Activated naive CD8-positive, alpha-beta T cell treated with anti-CD3 and anti-CD28 coated beads, Interleukin-2, amount 50 U/mL, for 16 hours (primary cell): ENCODE results near the gene GCLM.
"Not testable (repeated sequence)": the region's sequence is repeated elsewhere in the genome, so short reads cannot be mapped to it uniquely, and the experiment has no call there.

Experiments
- DNase-seq: peaks from one replicate; pipeline ENCODE4 v3.0.0-alpha.2; 2020; ENCODE audit warnings: low read depth, low spot score

GCLM gene, protein sequence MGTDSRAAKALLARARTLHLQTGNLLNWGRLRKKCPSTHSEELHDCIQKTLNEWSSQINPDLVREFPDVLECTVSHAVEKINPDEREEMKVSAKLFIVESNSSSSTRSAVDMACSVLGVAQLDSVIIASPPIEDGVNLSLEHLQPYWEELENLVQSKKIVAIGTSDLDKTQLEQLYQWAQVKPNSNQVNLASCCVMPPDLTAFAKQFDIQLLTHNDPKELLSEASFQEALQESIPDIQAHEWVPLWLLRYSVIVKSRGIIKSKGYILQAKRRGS

DNA sequence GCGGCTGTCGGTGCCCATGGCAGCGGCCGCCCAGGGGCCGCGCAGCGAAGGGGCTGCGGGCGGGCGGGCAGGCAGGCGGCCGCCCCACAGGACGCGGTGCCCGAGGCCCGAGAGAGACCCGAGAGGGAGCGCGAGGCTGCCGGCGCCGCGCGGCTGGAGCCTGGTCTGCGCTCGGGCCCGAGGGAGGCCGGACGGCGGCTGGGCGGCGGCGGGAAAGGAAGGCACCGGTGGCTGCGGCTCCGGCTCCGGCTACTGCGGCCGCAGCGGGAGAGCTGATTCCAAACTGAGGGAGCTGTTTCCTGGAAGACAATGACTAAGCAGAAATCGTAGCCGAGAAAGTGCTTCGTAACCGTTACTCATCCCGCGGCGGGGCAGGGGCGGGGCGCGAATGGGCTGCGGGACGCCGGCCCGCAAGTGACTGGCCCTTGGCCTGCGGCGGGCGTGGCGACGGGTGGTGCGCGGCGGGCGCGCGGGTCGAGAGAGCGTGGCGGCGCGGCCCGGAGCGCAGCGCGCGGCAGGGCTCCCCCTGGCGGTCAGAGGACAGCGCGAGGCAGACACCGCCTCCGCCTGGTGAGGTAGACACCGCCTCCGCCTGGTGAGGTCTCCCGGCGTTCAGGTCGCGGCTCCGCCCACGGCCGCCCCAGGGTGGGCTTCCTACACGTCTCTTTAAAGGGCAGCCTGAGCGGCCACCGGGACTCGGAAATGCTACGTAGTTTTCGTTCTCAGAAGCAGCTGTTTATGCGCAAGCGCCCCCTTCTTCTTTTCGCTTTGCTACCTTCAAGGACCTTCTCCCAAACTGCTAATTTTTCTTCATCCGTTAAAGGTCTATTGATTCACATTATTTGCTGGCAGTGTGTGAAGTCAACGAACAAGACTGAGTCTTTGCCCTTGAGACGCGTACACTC is at the start of gene GCLM:
GCLM (minus strand) TSS at position 285 of the 905 bp plus-strand sequence; CDS start at position 18, 267 bp downstream.
- DNase-seq, result peak; percentile 75

DNA sequence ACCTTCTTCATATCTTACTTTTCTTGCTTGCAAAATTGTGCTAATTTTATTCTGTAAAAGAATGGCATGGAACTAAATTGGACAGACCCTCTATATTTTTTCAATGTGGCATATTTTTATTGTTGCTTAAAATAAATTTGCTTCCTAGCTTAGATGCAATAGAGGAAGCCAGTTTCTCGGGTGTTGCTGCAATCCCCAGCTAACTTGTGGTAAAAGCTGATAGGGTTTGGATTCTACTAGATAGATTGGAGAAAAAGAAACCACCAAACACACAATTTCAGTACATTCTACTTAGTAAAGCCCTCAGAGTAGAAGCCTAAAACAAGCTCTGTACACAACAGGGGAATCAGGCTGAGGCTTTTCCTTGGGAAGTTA is 49.5 kb upstream of the GCLM start:
- DNase-seq, result no peak

GRCh38 chr1:93958032-93958725 is 48.9 kb upstream of the GCLM start:
- no peak for DNase-seq

- no peak for DNase-seq
Measured at GRCh38 chr1:93955765-93956164, 46.5 kb upstream of the GCLM start.

DNA sequence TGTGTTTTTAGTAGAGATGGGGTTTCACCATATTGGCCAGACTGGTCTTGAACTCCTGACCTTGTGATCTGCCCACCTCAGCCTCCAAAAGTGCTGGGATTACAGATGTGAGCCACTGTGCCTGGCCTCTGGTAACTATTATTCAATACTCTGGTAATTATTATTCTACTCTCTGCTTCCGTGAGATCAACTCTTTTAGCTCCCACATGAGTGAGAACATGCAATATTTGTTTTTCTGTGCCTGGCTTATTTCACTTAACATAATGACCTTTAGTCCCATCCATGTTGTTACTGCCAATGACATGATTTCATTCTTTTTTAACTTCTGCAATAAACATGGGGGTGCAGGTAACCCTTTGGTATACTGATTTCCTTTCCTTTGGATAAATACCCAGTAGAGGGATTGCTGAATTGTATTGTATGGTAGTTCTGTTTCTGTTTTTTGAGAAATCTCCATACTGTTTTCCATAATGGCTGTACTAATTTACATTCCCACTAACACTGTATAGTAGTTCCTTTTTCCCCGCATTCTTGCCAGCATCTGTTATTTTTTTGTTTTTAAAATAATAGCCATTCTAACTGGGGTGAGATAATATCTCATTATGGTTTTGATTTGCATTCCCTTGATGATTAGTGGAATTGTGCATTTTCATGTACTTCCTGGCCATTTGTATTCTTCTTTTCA is 37.9 kb upstream of the GCLM start:
- DNase-seq, result not testable (repeated sequence)

- DNase-seq, result no peak
Measured at GRCh38 chr1:93938461-93939145, 29.4 kb upstream of the GCLM start.

DNA sequence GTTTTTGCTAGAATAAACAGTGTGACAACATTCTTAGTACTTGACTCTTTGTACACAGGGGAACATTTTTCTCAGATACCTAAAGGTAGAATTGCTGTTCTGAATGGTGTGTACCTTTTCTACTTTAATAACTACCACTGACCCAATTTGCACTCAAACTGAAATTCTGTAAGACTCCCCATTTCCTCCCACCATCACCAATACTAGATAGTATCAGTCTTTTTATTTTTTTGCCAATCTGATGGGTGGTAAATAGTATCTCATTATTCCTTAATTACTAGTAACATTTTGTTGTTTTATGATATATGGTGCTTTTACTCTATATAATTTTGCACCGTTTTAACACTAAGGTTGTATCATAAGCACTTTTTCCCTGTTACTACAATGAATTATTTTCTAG is 28.8 kb upstream of the GCLM start:
- DNase-seq, result no peak

DNA sequence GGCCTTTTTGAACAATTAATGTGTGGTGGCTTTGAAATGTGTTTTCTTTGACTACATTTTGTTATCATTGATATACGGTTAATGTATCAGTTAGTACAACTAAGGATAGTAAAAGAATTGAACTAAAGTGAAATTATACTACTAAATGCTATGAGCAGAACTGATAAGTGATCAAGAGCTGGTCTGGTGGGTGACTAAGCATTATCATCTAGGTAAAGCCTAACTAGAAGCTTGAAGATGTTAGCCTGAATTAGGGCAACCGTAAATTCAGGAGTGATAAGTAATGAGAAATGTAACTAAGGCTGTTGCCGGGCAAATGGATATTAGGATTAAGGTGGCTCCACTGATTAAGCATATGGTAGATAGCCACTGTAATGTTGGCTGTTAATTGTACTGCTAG is 16.0 kb upstream of the GCLM start:
- no peak for DNase-seq

- no peak for DNase-seq
Measured at GRCh38 chr1:93919780-93920179, 10.6 kb upstream of the GCLM start.

- no peak for DNase-seq
Measured at GRCh38 chr1:93917302-93917701, 8.1 kb upstream of the GCLM start.

DNA sequence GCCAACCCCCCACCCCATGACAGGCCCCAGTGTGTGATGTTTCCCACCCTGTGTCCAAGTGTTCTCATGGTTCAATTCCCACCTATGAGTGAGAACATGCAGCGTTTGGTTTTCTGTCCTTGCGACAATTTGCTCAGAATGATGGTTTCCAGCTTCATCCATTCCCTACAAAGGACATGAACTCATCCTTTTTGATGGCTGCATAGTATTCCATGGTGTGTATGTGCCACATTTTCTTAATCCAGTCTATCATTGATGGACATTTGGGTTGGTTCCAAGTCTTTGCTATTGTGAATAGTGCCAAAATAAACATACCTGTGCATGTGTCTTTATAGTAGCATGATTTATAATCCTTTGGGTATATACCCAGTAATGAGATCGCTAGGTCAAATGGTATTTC is 1.6 kb upstream of the GCLM start:
- not testable (repeated sequence) for DNase-seq

- DNase-seq, result no peak
Measured at GRCh38 chr1:93910305-93910704, 1.1 kb upstream of the GCLM start.

DNA sequence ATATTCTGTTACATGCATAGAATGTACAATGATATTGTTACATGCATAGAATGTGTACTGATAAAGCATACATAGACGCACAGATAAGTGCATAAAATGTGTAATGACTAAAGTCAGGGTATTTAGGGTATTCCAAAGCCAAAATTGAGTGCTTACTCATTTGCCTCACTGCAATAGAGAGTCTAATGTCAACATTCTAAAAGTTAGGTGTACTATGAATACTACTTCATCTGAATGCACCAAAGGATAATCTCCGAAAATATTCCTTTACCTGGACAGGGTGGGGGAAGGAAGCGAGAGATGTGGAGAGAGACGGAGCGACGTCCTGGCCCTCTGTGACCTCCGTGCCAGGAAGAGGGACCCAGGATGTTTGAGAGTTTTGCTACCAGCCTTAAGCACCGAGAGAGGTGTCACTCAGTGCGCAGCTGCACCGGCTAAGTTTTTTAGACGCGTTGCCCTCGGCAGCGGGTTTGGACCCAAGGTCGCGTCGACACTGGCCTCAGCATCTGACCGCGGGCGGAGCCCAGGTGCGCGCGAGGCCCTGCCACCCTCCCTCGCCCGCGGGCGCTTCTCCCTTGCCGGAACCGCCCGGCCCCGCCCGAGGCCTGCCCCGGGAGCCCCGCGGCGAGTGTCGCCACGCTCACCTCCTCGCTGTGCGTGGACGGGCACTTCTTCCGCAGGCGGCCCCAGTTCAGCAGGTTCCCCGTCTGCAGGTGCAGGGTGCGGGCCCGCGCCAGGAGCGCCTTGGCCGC is 660 bp downstream of the GCLM start:
- DNase-seq, result no peak

DNA sequence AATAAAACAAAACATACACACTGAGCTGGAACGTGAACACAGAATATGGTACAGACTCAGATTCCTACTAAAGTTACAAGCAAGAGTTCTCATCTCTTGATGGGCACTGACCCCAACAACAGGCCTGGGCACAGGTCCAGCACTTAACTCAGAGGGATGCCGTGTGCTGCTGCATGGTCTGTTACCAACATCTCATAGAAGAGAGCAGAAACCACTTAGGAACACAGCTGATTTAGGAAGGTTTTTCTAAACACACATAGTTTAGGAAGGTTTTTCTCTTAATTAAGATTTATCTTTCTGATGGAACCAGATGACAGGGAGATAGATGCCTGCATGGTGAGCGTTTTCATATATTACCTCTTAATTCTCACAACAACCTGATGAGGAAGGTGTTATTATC is 1.5 kb downstream of the GCLM start:
- DNase-seq, result no peak

- DNase-seq, result no peak
Measured at GRCh38 chr1:93906480-93906879, 2.8 kb downstream of the GCLM start.

- no peak for DNase-seq
Measured at GRCh38 chr1:93905734-93906133, 3.5 kb downstream of the GCLM start.

DNA sequence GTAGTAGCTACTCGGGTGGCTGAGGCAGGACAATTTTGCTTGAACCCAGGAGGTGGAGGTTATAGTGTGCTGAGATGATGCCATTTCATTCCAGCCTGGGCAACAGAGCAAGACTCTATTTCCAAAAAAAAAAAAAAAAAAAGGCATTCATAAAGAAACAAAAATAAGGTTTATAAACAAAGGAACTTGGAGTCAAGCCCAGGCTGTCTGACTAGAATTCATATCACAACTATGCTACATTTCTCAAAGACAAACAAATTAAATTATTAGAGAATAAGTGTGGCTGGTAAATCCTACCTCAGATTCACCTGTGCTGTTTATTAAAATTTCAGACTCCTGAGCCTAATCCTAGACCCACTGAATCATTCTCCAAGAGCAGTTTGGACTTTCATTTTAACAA is 4.2 kb downstream of the GCLM start:
- no peak for DNase-seq

GRCh38 chr1:93904228-93904627 is 5.0 kb downstream of the GCLM start:
- no peak for DNase-seq

GRCh38 chr1:93900723-93901504 is 8.3 kb downstream of the GCLM start:
- no peak for DNase-seq
